Cardiac muscle cell (in vitro differentiated cells and primary cell): ENCODE results near the gene CCR3. TPM values are rescaled to one million over a fixed set of nuclear protein-coding genes. Genes with fewer than 3 reads are reported as not detected.

Experiments
- DNase-seq, 2 donors: peaks; one replicate each; pipeline versions ENCODE4 v3.0.0 to v3.0.0-alpha.2; 2010 to 2017; ENCODE audit warnings: low read depth in 1 of 2, low spot score in 1 of 2
- H3K27ac ChIP-seq: fragments of 200-600 bp; sonication (generic); 2 replicates; pipeline ENCODE4 v1.5.1; 2016
- H3K27me3 ChIP-seq: fragments of 200-600 bp; sonication (generic); 2 replicates; pipeline ENCODE4 v1.6.0; 2016; ENCODE audit warnings: control low read depth
- H3K36me3 ChIP-seq: fragments of 200-600 bp; sonication (generic); 2 replicates; pipeline ENCODE4 v1.5.1; 2016; ENCODE audit warnings: control low read depth
- H3K4me1 ChIP-seq: fragments of 200-600 bp; sonication (generic); 2 replicates; pipeline ENCODE4 v1.8.1; 2017; ENCODE audit warnings: low read depth, mild to moderate bottlenecking, mixed run types
- H3K4me3 ChIP-seq: fragments of 200-600 bp; sonication (generic); 2 replicates; pipeline ENCODE4 v1.5.1; 2016; ENCODE audit warnings: mild to moderate bottlenecking
- H3K9me3 ChIP-seq: fragments of 200-600 bp; sonication (generic); 2 replicates; pipeline ENCODE4 v1.5.1; 2017; ENCODE audit warnings: low read depth, mild to moderate bottlenecking, control low read depth
- CTCF ChIP-seq: IDR thresholded peaks from 2 replicates; pipeline ENCODE4 v1.5.1; 2012; ENCODE audit warnings: low read depth, mild to moderate bottlenecking, low read length
- polyA plus RNA-seq: library from polyadenylated mRNA; unstranded; fragments of >200 nt; fragmentation: Nextera tagmentation; extraction: Ambion mirVana; gene quantifications from 2 replicates; pipeline ENCODE4 v1.2.1, GENCODE V29; 2016
- total RNA-seq: library from RNA; depleted of rRNA; stranded (reverse); fragments of >200 nt; gene quantifications from 2 replicates; pipeline ENCODE4 v1.2.3, GENCODE V29; 2016

CCR3 gene
- total and polyA plus RNA-seq, 2 experiments from 2014 or later = not detected

GRCh38 chr3:46282041-46282440 lies 39.8 kb downstream of the CCR3 start:
- TF ChIP-seq CTCF = no peak
- Histone ChIP-seq H3K27me3 (no peaks in the 10 kb centered on the region), H3K27ac (no peak overlapping the region), H3K9me3 (no peaks in the 10 kb centered on the region), H3K4me3 (no peak overlapping the region), H3K4me1 (no peaks in the 10 kb centered on the region), H3K36me3 (no peaks in the 10 kb centered on the region)
- DNase-seq = no peak

GRCh38 chr3:46282696-46283095 lies 40.4 kb downstream of the CCR3 start:
- Histone ChIP-seq H3K27me3 (no peaks in the 10 kb centered on the region), H3K4me1 (no peaks in the 10 kb centered on the region), H3K36me3 (no peaks in the 10 kb centered on the region), H3K27ac (no peak overlapping the region), H3K9me3 (no peaks in the 10 kb centered on the region), H3K4me3 (no peak overlapping the region)
- DNase-seq = no peak
- no peak for TF ChIP-seq CTCF

GRCh38 chr3:46283881-46284450 lies 41.7 kb downstream of the CCR3 start:
- no peaks in the 10 kb centered on the region for H3K36me3 ChIP-seq
- H3K4me1 ChIP-seq = no peaks in the 10 kb centered on the region
- no peak overlapping the region for H3K27ac ChIP-seq
- no peaks in the 10 kb centered on the region for H3K9me3 ChIP-seq
- DNase-seq = no peak
- H3K4me3 ChIP-seq = no peak overlapping the region
- no peaks in the 10 kb centered on the region for H3K27me3 ChIP-seq
- no peak for TF ChIP-seq CTCF

GRCh38 chr3:46284981-46285683 lies 42.9 kb downstream of the CCR3 start:
- no peak for TF ChIP-seq CTCF

GRCh38 chr3:46285931-46286619 lies 43.8 kb downstream of the CCR3 start:
- Histone ChIP-seq H3K36me3 (no peaks in the 10 kb centered on the region), H3K27ac (no peak overlapping the region), H3K27me3 (no peaks in the 10 kb centered on the region), H3K4me1 (no peaks in the 10 kb centered on the region), H3K9me3 (no peaks in the 10 kb centered on the region), H3K4me3 (no peak overlapping the region)
- no peak for TF ChIP-seq CTCF
- no peak for DNase-seq

More at GRCh38 chr3:46284981-46285683, 42.9 kb downstream of the CCR3 start:
- H3K36me3 ChIP-seq = no peaks in the 10 kb centered on the region
- H3K9me3 ChIP-seq = no peaks in the 10 kb centered on the region
- no peak overlapping the region for H3K4me3 ChIP-seq
- no peak for DNase-seq
- no peaks in the 10 kb centered on the region for H3K4me1 ChIP-seq
- H3K27ac ChIP-seq = no peak overlapping the region
- H3K27me3 ChIP-seq = no peaks in the 10 kb centered on the region
